Activated gamma-delta T cell (primary cell): ENCODE data around the gene CTF1.
"Not testable (repeated sequence)": the region's sequence is repeated elsewhere in the genome, so short reads cannot be mapped to it uniquely, and the experiment has no call there.

Experiments
- DNase-seq: peaks from one replicate; lab custom pipeline; 2025; lab: John Stamatoyannopoulos, UW

CTF1 gene

DNA sequence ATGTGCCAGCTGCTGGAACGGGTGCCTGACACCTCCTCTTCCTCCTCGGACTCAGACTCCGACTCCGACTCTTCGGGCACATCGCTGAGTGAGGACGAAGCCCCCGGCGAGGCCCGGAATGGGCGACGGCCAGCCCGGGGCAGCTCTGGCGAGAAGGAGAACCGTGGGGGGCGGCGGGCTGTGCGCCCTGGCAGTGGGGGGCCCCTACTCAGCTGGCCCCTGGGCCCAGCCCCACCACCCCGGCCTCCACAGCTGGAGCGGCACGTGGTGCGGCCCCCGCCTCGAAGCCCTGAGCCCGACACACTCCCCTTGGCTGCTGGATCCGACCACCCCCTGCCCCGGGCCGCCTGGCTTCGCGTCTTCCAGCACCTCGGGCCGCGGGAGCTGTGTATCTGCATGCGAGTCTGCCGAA, 33.8 kb downstream of the CTF1 start:
- DNase-seq: no peak

DNA sequence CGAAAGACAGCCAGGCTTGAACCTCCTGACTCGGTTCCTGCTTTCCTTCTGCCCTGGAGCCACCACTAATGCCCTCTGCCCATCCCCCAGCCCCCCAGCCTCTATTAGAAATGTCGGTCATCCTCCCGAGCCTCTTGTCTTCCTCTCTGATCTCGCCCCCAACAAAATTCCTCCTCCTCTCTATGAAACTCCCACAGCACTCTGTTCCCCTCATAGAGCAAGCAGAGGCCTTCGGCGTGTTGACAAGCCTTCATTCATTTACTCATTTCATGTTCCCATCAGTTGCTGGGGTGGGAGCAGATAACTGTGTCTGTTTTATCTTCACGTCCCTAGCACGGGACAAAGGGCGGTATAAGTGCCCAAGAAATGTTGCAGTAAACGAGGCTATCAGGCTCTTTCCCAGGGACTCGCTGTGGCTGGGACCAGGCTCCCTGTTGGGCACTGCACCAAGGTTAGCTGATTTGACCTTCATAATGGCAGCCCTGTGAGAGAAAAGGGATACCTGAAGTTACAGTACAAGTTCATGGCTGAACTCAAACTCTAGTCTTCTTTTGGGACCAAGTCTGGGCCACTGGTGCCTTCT, 34.7 kb downstream of the CTF1 start:
- no peak for DNase-seq

DNA sequence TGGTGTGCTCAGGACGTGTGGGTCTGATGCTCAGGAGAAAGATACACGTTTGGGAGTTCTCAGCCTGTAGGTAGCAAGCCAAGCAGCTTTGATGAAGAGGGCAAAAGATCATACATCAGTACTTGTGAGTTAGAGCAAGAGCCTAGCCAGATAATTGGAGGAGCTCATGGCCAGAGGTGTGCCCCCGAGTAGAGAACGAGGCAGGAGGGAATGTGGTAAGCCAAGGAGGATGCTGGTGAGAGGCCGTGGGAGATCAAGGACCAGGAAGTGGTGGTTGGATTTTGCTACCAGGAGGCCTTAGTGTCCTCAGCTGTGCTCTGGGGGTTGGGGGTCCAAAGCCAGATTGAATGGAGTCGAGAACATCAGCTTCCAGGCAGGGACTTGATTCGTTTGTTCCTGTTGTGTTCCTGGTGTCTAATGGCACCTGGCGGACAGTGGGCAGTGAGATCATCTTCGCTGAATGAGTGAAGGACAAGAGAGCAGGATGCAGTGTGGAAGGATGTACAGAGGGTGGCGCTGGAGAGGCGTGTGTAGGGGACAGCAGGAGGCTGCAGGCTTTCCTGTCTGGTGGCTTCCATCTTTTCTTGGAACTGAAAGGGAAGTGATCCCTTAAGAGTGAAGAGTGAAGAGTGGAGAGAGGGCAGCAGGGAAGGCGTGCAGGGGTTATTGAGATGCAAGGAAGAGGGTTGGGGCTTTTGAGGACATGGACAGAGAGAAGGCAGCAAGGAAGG, 38.6 kb downstream of the CTF1 start:
- no peak for DNase-seq

DNA sequence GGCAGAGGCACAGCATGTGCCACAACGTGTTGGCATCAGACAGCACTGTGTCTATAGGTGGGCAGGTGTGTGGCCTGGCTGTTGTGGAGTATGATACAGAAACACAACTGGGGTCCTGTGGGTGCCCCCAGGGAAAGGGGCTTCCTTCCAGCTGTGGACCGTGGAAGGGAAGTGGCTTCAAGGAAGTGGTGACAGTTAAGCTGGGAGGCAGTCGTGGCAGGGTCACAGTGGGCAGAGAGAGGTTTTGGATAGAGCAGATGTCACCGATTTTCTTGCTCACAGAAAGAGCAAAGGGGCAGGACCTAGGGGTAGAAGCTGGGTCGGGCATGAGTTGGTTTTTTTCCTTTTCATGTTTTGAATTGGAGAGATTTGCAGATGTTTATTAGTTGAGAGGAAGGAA, 41.3 kb downstream of the CTF1 start:
- no peak for DNase-seq

DNA sequence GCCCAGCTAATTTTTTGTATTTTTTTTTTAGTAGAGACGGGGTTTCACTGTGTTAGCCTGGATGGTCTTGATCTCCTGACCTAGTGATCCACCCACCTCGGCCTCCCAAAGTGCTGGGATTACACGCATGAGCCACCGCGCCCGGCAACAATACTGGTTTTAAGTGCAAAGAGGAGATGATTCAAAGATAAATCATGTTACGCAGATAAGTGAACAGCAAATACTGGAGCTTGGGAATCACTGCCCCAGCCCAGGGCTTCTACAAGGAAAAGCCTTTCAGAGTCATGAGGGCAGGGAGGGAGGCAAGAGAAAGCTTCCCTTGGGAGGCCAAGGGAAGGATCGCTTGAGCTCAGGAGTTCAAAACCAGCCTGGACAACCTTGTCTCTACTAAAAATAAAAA, 43.2 kb downstream of the CTF1 start:
- DNase-seq: not testable (repeated sequence)

- no peak for DNase-seq
Observed at GRCh38 chr16:30941600-30942425, 45.4 kb downstream of the CTF1 start.

DNA sequence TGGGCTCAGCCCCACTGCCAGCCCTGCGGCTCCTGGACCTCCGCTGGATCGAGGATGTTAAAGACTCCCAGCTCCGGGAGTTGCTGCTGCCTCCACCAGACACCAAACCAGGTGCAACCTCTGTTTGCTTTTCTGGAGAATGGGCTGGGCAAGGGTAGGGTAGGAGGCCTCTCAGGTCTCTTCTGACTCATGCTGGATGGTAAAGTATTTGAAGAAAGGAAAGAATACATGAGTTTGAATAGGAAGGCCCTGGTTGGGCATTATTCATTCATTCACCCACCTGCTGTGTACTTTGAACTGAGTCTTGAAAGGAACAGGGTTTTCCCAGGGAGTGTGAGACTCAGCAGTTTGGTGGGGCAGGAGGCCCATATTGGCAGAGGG, 46.0 kb downstream of the CTF1 start:
- DNase-seq: no peak

DNA sequence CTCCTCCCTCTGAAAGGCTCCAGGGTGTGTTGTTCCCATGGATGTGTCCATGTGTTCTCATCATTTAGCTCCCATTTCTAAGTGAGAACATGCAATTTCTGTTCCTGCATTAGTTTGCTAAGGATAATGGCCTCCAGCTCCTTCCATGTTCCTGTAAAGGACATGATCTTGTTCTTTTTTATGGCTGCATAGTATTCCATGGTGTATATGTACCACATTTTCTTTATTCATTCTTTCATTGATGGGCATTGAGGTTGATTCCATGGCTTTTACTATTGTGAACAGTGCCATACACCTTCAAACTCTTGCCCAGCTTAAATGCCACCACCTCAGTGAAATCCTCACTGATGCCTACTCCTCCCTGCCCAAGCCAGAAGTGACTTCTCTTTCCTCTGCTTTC, 47.9 kb downstream of the CTF1 start:
- DNase-seq: no peak

GRCh38 chr16:30946671-30947540, 50.5 kb downstream of the CTF1 start:
- no peak for DNase-seq

DNA sequence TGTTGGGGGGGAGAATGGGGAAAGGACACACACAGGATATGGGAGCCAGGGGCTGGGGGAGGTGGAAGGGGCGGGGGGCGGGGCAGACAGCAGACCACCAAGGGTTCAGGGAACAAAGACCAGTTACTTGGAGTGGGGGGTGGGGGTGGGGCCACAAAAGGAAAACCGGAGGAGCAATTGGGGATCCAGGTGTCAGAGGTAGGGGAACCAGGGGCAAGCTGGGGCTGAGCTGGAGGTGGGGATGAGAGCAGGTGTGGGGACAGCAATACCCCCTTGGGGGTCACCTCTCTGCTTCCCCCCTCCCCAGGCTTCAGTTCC, 51.1 kb downstream of the CTF1 start:
- no peak for DNase-seq

- DNase-seq: no peak
Observed at GRCh38 chr16:30947859-30948666, 51.6 kb downstream of the CTF1 start.

GRCh38 chr16:30948667-30949649, 52.5 kb downstream of the CTF1 start, which contains the start of gene ORAI3:
Gene ORAI3, plus strand, starts transcription at chr16:30949068. Its CDS starts 222 bp downstream, at chr16:30949290.
- DNase-seq: no peak

GRCh38 chr16:30949650-30950515, 53.5 kb downstream of the CTF1 start:
- no peak for DNase-seq

DNA sequence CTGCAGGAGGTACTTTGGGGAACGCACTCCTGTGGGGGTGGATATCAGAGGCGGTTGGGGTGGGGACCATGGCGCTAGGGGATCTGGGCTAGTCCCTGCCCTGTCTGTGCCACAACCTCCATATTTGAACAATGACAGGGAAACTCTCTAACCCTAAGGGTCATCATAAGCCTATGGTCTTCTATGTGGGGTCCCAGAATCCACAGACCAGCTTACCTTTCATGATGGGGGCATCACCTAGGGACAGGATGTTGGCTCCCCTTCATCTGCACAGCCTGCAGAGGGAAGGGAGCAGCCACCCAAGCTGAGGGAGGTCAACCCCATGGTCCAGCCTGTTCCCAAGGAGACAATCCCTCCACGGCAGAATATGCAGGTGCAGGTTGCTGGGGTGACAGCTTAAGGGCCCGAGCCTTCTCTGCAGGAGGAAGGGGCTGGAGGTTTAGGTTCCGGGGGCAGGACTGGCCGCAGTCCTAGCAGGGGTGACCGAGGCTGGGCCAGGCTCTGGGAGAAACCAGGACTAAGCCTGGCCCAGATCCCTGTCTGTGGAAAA, 54.2 kb downstream of the CTF1 start:
- DNase-seq: no peak

DNA sequence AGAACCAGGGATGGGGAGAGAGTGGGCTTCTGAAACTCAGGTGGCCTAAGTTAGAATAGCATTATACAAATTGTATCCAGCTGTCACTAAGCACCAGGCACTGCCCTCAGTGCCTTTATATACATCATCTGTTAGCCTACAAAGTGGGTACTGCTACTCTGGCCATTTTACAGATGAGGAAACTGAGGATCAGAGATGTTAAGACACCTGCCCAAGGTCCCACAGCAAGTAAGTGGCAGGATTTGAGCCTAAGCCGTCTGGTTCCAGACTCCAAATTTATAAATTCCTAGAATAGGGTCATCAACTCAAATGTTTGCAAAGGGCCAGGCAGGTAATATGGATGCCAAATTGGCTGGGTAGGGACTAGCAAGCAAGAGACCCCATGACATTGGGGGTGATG, 54.8 kb downstream of the CTF1 start:
- no peak for DNase-seq

GRCh38 chr16:30951750-30952149, 55.3 kb downstream of the CTF1 start:
- DNase-seq: no peak

DNA sequence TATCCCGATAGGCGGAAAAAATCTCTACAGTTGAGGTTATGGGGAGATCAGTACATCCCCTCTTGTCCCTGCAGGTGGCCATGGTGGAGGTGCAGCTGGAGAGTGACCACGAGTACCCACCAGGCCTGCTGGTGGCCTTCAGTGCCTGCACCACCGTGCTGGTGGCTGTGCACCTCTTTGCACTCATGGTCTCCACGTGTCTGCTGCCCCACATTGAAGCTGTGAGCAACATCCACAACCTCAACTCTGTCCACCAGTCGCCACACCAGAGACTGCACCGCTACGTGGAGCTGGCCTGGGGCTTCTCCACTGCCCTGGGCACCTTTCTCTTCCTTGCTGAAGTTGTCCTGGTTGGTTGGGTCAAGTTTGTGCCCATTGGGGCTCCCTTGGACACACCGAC, 56.7 kb downstream of the CTF1 start:
- no peak for DNase-seq
